Tibial artery (tissue), 4 donors: ENCODE data around the gene TPCN1.

Experiments used
- DNase-seq, 2 donors: peaks; one replicate each; pipeline ENCODE4 v3.0.0-alpha.2; 2019
- H3K27ac ChIP-seq, 2 donors: fragments of 200-600 bp; sonication (generic) in 1 of 2; 1 replicate in 1 of 2; 2 replicates in 1 of 2; pipeline ENCODE4 v1.5.1; 2018 to 2019; ENCODE audit warnings: mild to moderate bottlenecking in 1 of 2
- H3K27me3 ChIP-seq, 2 donors: fragments of 200-600 bp; sonication (generic) in 1 of 2; one replicate each; pipeline versions ENCODE4 v1.5.1 to v1.6.0; 2016 to 2019
- H3K36me3 ChIP-seq, 3 donors: fragments of 200-600 bp; sonication (generic) in 2 of 3; one replicate each; pipeline ENCODE4 v1.5.1; 2016 to 2019; ENCODE audit warnings: mild to moderate bottlenecking in 2 of 3
- H3K4me1 ChIP-seq, 4 donors: fragments of 200-600 bp; sonication (generic) in 2 of 4; 1 replicate in 3 of 4; 2 replicates in 1 of 4; pipeline ENCODE4 v1.5.1; 2016 to 2019
- H3K4me3 ChIP-seq, 2 donors: fragments of 200-600 bp; sonication (generic) in 1 of 2; 1 replicate in 1 of 2; 2 replicates in 1 of 2; pipeline ENCODE4 v1.5.1; 2018 to 2019; ENCODE audit warnings: mild to moderate bottlenecking in 2 of 2
- H3K9me3 ChIP-seq, 3 donors: fragments of 200-600 bp; sonication (generic) in 1 of 3; one replicate each; pipeline ENCODE4 v1.5.1; 2016 to 2019
- CTCF ChIP-seq, 2 experiments: fragments of 200-600 bp in 1 of 2; fragments of 450-650 bp in 1 of 2; IDR thresholded peaks; one replicate each; pipeline ENCODE4 v1.5.1; 2017 to 2019; ENCODE audit warnings: antibody characterized with exemption in 2 of 2, mild to moderate bottlenecking in 1 of 2, moderate library complexity in 1 of 2
- intact Hi-C: fragments of 100-400 bp; cut with DNase I; formaldehyde crosslinking; loops from one replicate; pipeline ENCODE4 v1.15.0; 2023; ENCODE audit warnings: low total_unique reads

TPCN1 gene

DNA sequence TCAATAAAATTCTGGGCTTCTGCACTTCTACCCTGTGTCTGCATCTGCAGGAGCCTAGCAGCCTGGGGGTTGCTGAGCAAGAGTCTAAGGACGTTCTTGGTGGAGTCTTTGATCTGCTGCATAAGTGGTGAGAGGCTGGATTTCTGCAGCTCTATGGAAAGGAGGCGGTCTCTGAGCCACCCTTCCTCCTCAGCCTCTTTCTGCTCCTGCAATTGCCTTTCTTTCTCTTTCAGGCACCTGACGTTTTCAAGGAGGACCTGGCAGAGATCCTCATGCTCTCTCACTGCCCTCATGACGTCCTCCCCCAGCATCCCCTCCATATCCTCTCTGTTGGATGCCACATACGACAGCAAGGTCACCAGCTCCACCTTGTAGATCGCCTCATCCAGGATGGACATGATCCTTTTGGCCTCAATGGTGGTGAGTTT is 13.6 kb upstream of the TPCN1 start:
- no peak for TF ChIP-seq CTCF (IDR thresholded peaks at IDR 0.05)
- no peak overlapping the region for H3K27ac ChIP-seq
- H3K27me3 ChIP-seq, result no peaks in the 10 kb centered on the region
- peaks cover 0 to 10% (median 1%) of the 10 kb centered on the region in 4 donors for H3K4me1 ChIP-seq
- H3K4me3 ChIP-seq, result no peak overlapping the region
- intact Hi-C loops, result no loop called here
- H3K9me3 ChIP-seq, result no peaks in the 10 kb centered on the region
- no peak for DNase-seq
- peaks cover 0 to 4% (median 0%) of the 10 kb centered on the region in 3 donors for H3K36me3 ChIP-seq

- Histone ChIP-seq H3K4me1 (peaks cover 0 to 10% (median 1%) of the 10 kb centered on the region in 4 donors), H3K27me3 (no peaks in the 10 kb centered on the region), H3K9me3 (no peaks in the 10 kb centered on the region), H3K36me3 (peaks cover 0 to 4% (median 0%) of the 10 kb centered on the region in 3 donors), H3K27ac (peak overlapping the region; percentile 13 to 19), H3K4me3 (no peak overlapping the region)
- DNase-seq, result peak in 1 of 2 donors; percentile 52
- intact Hi-C loops, result no loop called here
- TF ChIP-seq CTCF (IDR thresholded peaks at IDR 0.05), result no peak
Measured at GRCh38 chr12:113208041-113208934, 13.0 kb upstream of the TPCN1 start.

- H3K36me3 ChIP-seq, result peaks cover 0 to 4% (median 0%) of the 10 kb centered on the region in 3 donors
- no peak overlapping the region for H3K27ac ChIP-seq
- peaks cover 0 to 35% (median 24%) of the 10 kb centered on the region in 4 donors for H3K4me1 ChIP-seq
- no peak for TF ChIP-seq CTCF (IDR thresholded peaks at IDR 0.05)
- intact Hi-C loops, result no loop called here
- no peaks in the 10 kb centered on the region for H3K27me3 ChIP-seq
- no peak overlapping the region for H3K4me3 ChIP-seq
- H3K9me3 ChIP-seq, result no peaks in the 10 kb centered on the region
- DNase-seq, result no peak
Measured at GRCh38 chr12:113211160-113211559, 10.1 kb upstream of the TPCN1 start.

DNA sequence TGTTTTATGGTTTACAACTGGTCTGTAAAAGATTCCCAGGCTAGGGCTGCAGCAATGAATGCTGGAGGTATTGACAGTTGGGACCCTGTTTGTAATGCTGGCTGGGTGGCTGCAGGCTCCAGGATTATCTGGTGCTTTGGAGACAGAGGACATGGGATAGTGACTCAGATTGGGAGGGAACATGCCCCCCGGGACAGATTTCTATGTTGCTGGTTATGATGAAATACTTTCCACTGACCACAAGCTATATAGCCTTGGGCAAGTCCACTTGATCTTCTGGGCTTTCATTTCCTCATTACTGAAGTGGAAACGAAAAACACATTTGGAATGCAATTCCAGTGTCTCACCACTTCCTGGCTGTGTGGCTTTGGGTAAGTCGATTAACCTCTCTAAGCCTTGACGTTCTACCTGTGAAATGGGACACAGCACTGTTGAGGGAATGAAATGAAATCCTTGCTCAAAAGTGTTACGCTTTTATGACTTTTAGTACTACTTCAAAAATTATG is 6.3 kb upstream of the TPCN1 start:
- DNase-seq, result peak; percentile 91 to 94
- no peaks in the 10 kb centered on the region for H3K9me3 ChIP-seq
- peak overlapping the region; percentile 55 to 63 for H3K27ac ChIP-seq
- peak in 1 of 2 experiments; percentile 44 for TF ChIP-seq CTCF (IDR thresholded peaks at IDR 0.05)
- H3K4me3 ChIP-seq, result no peak overlapping the region
- no peaks in the 10 kb centered on the region for H3K27me3 ChIP-seq
- H3K36me3 ChIP-seq, result no peaks in the 10 kb centered on the region
- H3K4me1 ChIP-seq, result peaks cover 0 to 49% (median 40%) of the 10 kb centered on the region in 4 donors
- intact Hi-C loops, result no loop called here

- TF ChIP-seq CTCF (IDR thresholded peaks at IDR 0.05), result no peak
- intact Hi-C loops, result no loop called here
- H3K36me3 ChIP-seq, result no peaks in the 10 kb centered on the region
- DNase-seq, result no peak
- H3K27me3 ChIP-seq, result no peaks in the 10 kb centered on the region
- H3K4me1 ChIP-seq, result peaks cover 0 to 58% (median 43%) of the 10 kb centered on the region in 4 donors
- H3K9me3 ChIP-seq, result no peaks in the 10 kb centered on the region
- H3K4me3 ChIP-seq, result no peak overlapping the region
- H3K27ac ChIP-seq, result peak overlapping the region; percentile 55 to 63
Measured at GRCh38 chr12:113216027-113216426, 5.2 kb upstream of the TPCN1 start.
